Measurements from ENCODE around the gene OTOL1.

OTOL1 gene

GRCh38 chr3:161531930-161532329, 35.3 kb downstream of the OTOL1 start:
- no peaks in the 10 kb centered on the region for H3K27me3 ChIP-seq (ENCODE audit: control insufficient read depth in 2 of 2, insufficient read depth in 2 of 2, low read length in 2 of 2)
- no peaks in the 10 kb centered on the region for H3K9me3 ChIP-seq (ENCODE audit: control insufficient read depth in 2 of 2, low read length in 2 of 2)
- no peak overlapping the region for H3K27ac ChIP-seq (ENCODE audit: low read depth in 2 of 2, low read length in 2 of 2)
- H3K4me1 ChIP-seq (ENCODE audit: control insufficient read depth in 2 of 2, insufficient read depth in 2 of 2, low read length in 2 of 2): no peaks in the 10 kb centered on the region
- no peaks in the 10 kb centered on the region for H3K36me3 ChIP-seq (ENCODE audit: control insufficient read depth in 2 of 2, insufficient read depth in 2 of 2, low read length in 2 of 2)
- no peak overlapping the region for H3K4me3 ChIP-seq (ENCODE audit: low read length in 2 of 2)
- H3K9ac ChIP-seq (ENCODE audit: low read depth in 1 of 2, low read length in 2 of 2): no peak overlapping the region

- no peak overlapping the region for H3K9ac ChIP-seq (ENCODE audit: low read depth in 1 of 2, low read length in 2 of 2)
- H3K27ac ChIP-seq (ENCODE audit: low read depth in 2 of 2, low read length in 2 of 2): no peak overlapping the region
- H3K4me1 ChIP-seq (ENCODE audit: control insufficient read depth in 2 of 2, insufficient read depth in 2 of 2, low read length in 2 of 2): no peaks in the 10 kb centered on the region
- H3K27me3 ChIP-seq (ENCODE audit: control insufficient read depth in 2 of 2, insufficient read depth in 2 of 2, low read length in 2 of 2): no peaks in the 10 kb centered on the region
- no peaks in the 10 kb centered on the region for H3K36me3 ChIP-seq (ENCODE audit: control insufficient read depth in 2 of 2, insufficient read depth in 2 of 2, low read length in 2 of 2)
- no peak overlapping the region for H3K4me3 ChIP-seq (ENCODE audit: low read length in 2 of 2)
- H3K9me3 ChIP-seq (ENCODE audit: control insufficient read depth in 2 of 2, low read length in 2 of 2): no peaks in the 10 kb centered on the region
These were observed 44.0 kb downstream of the OTOL1 start for GRCh38 chr3:161540594-161540993.

- Histone ChIP-seq H3K27me3 (ENCODE audit: control insufficient read depth in 2 of 2, insufficient read depth in 2 of 2, low read length in 2 of 2) (no peaks in the 10 kb centered on the region), H3K36me3 (ENCODE audit: control insufficient read depth in 2 of 2, insufficient read depth in 2 of 2, low read length in 2 of 2) (no peaks in the 10 kb centered on the region), H3K9ac (ENCODE audit: low read depth in 1 of 2, low read length in 2 of 2) (no peak overlapping the region), H3K4me1 (ENCODE audit: control insufficient read depth in 2 of 2, insufficient read depth in 2 of 2, low read length in 2 of 2) (no peaks in the 10 kb centered on the region), H3K9me3 (ENCODE audit: control insufficient read depth in 2 of 2, low read length in 2 of 2) (no peaks in the 10 kb centered on the region), H3K27ac (ENCODE audit: low read depth in 2 of 2, low read length in 2 of 2) (no peak overlapping the region), H3K4me3 (ENCODE audit: low read length in 2 of 2) (no peak overlapping the region)
These were observed 49.2 kb downstream of the OTOL1 start for GRCh38 chr3:161545824-161546223.

- Histone ChIP-seq H3K9me3 (ENCODE audit: control insufficient read depth in 2 of 2, low read length in 2 of 2) (no peaks in the 10 kb centered on the region), H3K9ac (ENCODE audit: low read depth in 1 of 2, low read length in 2 of 2) (no peak overlapping the region), H3K27me3 (ENCODE audit: control insufficient read depth in 2 of 2, insufficient read depth in 2 of 2, low read length in 2 of 2) (no peaks in the 10 kb centered on the region), H3K27ac (ENCODE audit: low read depth in 2 of 2, low read length in 2 of 2) (no peak overlapping the region), H3K36me3 (ENCODE audit: control insufficient read depth in 2 of 2, insufficient read depth in 2 of 2, low read length in 2 of 2) (no peaks in the 10 kb centered on the region), H3K4me1 (ENCODE audit: control insufficient read depth in 2 of 2, insufficient read depth in 2 of 2, low read length in 2 of 2) (no peaks in the 10 kb centered on the region), H3K4me3 (ENCODE audit: low read length in 2 of 2) (no peak overlapping the region)
These were observed 51.7 kb downstream of the OTOL1 start for GRCh38 chr3:161548301-161548700.

GRCh38 chr3:161549261-161549660, 52.7 kb downstream of the OTOL1 start:
- no peak overlapping the region for H3K4me3 ChIP-seq (ENCODE audit: low read length in 2 of 2)
- H3K27me3 ChIP-seq (ENCODE audit: control insufficient read depth in 2 of 2, insufficient read depth in 2 of 2, low read length in 2 of 2): no peaks in the 10 kb centered on the region
- no peaks in the 10 kb centered on the region for H3K4me1 ChIP-seq (ENCODE audit: control insufficient read depth in 2 of 2, insufficient read depth in 2 of 2, low read length in 2 of 2)
- H3K36me3 ChIP-seq (ENCODE audit: control insufficient read depth in 2 of 2, insufficient read depth in 2 of 2, low read length in 2 of 2): no peaks in the 10 kb centered on the region
- H3K27ac ChIP-seq (ENCODE audit: low read depth in 2 of 2, low read length in 2 of 2): no peak overlapping the region
- no peak overlapping the region for H3K9ac ChIP-seq (ENCODE audit: low read depth in 1 of 2, low read length in 2 of 2)
- H3K9me3 ChIP-seq (ENCODE audit: control insufficient read depth in 2 of 2, low read length in 2 of 2): no peaks in the 10 kb centered on the region

- H3K4me3 ChIP-seq (ENCODE audit: low read length in 2 of 2): no peak overlapping the region
- no peak overlapping the region for H3K9ac ChIP-seq (ENCODE audit: low read depth in 1 of 2, low read length in 2 of 2)
- H3K9me3 ChIP-seq (ENCODE audit: control insufficient read depth in 2 of 2, low read length in 2 of 2): no peaks in the 10 kb centered on the region
- no peaks in the 10 kb centered on the region for H3K36me3 ChIP-seq (ENCODE audit: control insufficient read depth in 2 of 2, insufficient read depth in 2 of 2, low read length in 2 of 2)
- H3K27ac ChIP-seq (ENCODE audit: low read depth in 2 of 2, low read length in 2 of 2): no peak overlapping the region
- no peaks in the 10 kb centered on the region for H3K4me1 ChIP-seq (ENCODE audit: control insufficient read depth in 2 of 2, insufficient read depth in 2 of 2, low read length in 2 of 2)
- H3K27me3 ChIP-seq (ENCODE audit: control insufficient read depth in 2 of 2, insufficient read depth in 2 of 2, low read length in 2 of 2): no peaks in the 10 kb centered on the region
These were observed 54.0 kb downstream of the OTOL1 start for GRCh38 chr3:161550491-161551195.

- Histone ChIP-seq H3K4me3 (ENCODE audit: low read length in 2 of 2) (no peak overlapping the region), H3K4me1 (ENCODE audit: control insufficient read depth in 2 of 2, insufficient read depth in 2 of 2, low read length in 2 of 2) (no peaks in the 10 kb centered on the region), H3K9me3 (ENCODE audit: control insufficient read depth in 2 of 2, low read length in 2 of 2) (no peaks in the 10 kb centered on the region), H3K9ac (ENCODE audit: low read depth in 1 of 2, low read length in 2 of 2) (no peak overlapping the region), H3K27me3 (ENCODE audit: control insufficient read depth in 2 of 2, insufficient read depth in 2 of 2, low read length in 2 of 2) (no peaks in the 10 kb centered on the region), H3K27ac (ENCODE audit: low read depth in 2 of 2, low read length in 2 of 2) (no peak overlapping the region), H3K36me3 (ENCODE audit: control insufficient read depth in 2 of 2, insufficient read depth in 2 of 2, low read length in 2 of 2) (no peaks in the 10 kb centered on the region)
These were observed 55.1 kb downstream of the OTOL1 start for GRCh38 chr3:161551697-161552096.

GRCh38 chr3:161552984-161553560, 56.5 kb downstream of the OTOL1 start:
- H3K27me3 ChIP-seq (ENCODE audit: control insufficient read depth in 2 of 2, insufficient read depth in 2 of 2, low read length in 2 of 2): no peaks in the 10 kb centered on the region
- H3K36me3 ChIP-seq (ENCODE audit: control insufficient read depth in 2 of 2, insufficient read depth in 2 of 2, low read length in 2 of 2): no peaks in the 10 kb centered on the region
- H3K4me1 ChIP-seq (ENCODE audit: control insufficient read depth in 2 of 2, insufficient read depth in 2 of 2, low read length in 2 of 2): no peaks in the 10 kb centered on the region
- H3K27ac ChIP-seq (ENCODE audit: low read depth in 2 of 2, low read length in 2 of 2): no peak overlapping the region
- H3K9me3 ChIP-seq (ENCODE audit: control insufficient read depth in 2 of 2, low read length in 2 of 2): no peaks in the 10 kb centered on the region
- no peak overlapping the region for H3K4me3 ChIP-seq (ENCODE audit: low read length in 2 of 2)
- no peak overlapping the region for H3K9ac ChIP-seq (ENCODE audit: low read depth in 1 of 2, low read length in 2 of 2)
